Thyroid gland (tissue), 4 donors: ENCODE results near the gene HOXC9.

Source experiments
- POLR2A ChIP-seq, 2 donors: fragments of 450-650 bp; IDR thresholded peaks; one replicate each; pipeline ENCODE4 v1.6.1; 2017; ENCODE audit warnings: antibody characterized with exemption in 2 of 2, mild to moderate bottlenecking in 2 of 2, moderate library complexity in 1 of 2
- TF ChIP-seq, protein P1 (sequence below), 6 experiments: fragments of 200-600 bp in 3 of 6; fragments of 450-650 bp in 3 of 6; sonication (generic) in 3 of 6; IDR thresholded peaks; one replicate each; pipeline ENCODE4 v1.5.1; 2016 to 2019; ENCODE audit warnings: antibody characterized with exemption in 6 of 6, mild to moderate bottlenecking in 2 of 6, inconsistent platforms in 1 of 6, moderate library complexity in 1 of 6

DNA sequence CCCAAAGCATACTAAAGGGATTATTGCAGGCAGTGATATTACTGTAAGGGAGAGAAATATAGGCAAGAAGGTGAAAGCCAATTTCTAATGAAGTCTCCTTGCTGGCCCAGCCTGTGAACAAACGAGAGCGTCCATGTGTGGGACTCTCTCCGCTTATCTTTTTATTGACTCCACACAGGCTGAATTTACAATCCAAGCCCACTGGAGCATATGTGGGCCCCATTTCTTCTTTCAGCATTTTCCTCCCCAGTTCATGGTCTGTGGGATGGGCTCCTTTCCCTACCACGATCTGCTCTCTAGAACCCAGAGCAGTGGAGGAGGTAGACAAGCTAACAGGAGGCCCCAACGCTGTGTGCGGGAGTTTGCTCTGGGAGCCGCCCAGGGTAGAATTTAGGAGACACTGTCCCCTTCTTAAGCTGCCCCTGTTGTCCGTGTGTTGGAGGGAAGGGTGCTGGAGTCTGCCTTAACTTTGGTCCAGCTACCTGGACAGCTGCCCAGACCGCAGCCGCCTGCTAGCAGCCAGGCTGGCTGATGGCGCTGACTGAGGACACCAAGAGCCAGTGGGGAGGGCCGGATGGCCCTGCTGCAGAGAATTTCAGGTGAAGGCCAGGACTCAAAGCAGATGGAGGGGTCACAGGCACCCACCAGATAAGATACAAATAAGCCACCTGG is 30.2 kb upstream of the HOXC9 start:
- TF ChIP-seq, protein P1, sequence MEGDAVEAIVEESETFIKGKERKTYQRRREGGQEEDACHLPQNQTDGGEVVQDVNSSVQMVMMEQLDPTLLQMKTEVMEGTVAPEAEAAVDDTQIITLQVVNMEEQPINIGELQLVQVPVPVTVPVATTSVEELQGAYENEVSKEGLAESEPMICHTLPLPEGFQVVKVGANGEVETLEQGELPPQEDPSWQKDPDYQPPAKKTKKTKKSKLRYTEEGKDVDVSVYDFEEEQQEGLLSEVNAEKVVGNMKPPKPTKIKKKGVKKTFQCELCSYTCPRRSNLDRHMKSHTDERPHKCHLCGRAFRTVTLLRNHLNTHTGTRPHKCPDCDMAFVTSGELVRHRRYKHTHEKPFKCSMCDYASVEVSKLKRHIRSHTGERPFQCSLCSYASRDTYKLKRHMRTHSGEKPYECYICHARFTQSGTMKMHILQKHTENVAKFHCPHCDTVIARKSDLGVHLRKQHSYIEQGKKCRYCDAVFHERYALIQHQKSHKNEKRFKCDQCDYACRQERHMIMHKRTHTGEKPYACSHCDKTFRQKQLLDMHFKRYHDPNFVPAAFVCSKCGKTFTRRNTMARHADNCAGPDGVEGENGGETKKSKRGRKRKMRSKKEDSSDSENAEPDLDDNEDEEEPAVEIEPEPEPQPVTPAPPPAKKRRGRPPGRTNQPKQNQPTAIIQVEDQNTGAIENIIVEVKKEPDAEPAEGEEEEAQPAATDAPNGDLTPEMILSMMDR (IDR thresholded peaks at IDR 0.05), result no peak
- TF ChIP-seq POLR2A (IDR thresholded peaks at IDR 0.05), result no peak
